Activated T-helper 17 cell treated with anti-CD3 and anti-CD28 coated beads, Interleukin-2, amount 50 U/mL, for 72 hours (primary cell): Measurements from ENCODE around the gene MRPS33. TPM values are rescaled to one million over a fixed set of nuclear protein-coding genes. Genes with fewer than 3 reads are reported as not detected.

Experiments
- total RNA-seq, 2 donors: library from RNA; stranded (reverse); gene quantifications; one replicate each; pipeline ENCODE4 v1.2.3, GENCODE V29; 2022

Gene MRPS33
- total RNA-seq, 2 donors from 2014 or later = 53.6 to 87.4 TPM

Other genes with a start within 250 kb of the MRPS33 start
- 10 to 100 TPM; 27.6 to 35.1 TPM for gene BRAF, start 90.0 kb downstream of the MRPS33 start, total RNA-seq
- 1 to 10 TPM; 1.7 to 2.1 TPM for gene TMEM178B, start 59.1 kb upstream of the MRPS33 start, total RNA-seq